ENCODE results near the gene MAD2L1BP.

GRCh38 chr6:43681303-43681702, 45.7 kb downstream of the MAD2L1BP start:
- TF ChIP-seq PAXIP1 (CRISPR knock-in tag; conservative IDR thresholded peaks at IDR 0.05), result no peak
- TF ChIP-seq CTCF (CRISPR knock-in tag; IDR thresholded peaks at IDR 0.05), result no peak
- TF ChIP-seq SNRNP70 (IDR thresholded peaks at IDR 0.05; ENCODE audit: low read depth, low read length), result no peak
